ENCODE measurements around the gene ACTN1.

The ACTN1 gene

DNA sequence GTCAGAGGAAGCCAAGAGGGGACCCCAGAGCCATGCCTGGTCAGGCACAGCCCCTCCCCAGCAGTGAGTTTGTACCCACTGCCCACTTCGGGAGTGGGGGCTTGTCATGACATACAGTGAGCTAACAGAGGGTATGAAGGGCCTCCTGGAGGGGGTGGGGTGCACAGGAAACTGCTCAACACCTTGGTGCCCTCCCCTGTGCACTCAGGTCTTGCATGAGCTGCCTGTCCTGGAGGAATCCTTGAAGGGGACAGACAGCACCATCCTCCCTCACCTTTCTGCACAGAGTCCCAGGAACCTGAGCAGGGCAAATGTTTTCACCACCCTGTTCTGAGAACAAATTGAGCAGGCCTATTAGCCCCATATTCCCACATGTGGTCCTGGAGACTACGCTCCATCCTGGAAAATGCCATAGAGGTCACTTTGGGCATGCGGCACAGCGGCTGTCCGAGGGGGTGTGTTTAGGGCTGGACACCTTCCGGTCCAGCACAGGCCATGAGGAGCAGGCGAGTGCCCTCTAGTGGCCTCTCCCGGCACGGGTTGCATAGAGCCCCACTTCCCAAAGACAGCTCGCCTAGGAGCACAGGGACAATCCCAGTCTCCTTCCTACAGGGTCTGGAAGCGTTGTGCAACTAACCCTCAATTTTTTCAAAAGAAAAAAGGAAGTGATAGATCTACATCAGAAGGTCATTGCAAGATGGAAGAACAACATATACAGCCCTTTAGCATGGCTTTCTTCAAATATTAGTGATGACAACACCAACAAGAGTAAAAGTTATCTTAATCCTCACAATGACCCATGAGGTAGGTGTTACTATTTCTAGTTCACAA lies 154.4 kb downstream of the ACTN1 start (continued):
- peak; percentile 85 for TF ChIP-seq ZNF518A (tag by site-specific recombination; conservative IDR thresholded peaks at IDR 0.05; ENCODE audit: low read depth)
- TF ChIP-seq GLIS2 (tag by site-specific recombination; IDR thresholded peaks at IDR 0.05), result no peak
- TF ChIP-seq, protein P1, sequence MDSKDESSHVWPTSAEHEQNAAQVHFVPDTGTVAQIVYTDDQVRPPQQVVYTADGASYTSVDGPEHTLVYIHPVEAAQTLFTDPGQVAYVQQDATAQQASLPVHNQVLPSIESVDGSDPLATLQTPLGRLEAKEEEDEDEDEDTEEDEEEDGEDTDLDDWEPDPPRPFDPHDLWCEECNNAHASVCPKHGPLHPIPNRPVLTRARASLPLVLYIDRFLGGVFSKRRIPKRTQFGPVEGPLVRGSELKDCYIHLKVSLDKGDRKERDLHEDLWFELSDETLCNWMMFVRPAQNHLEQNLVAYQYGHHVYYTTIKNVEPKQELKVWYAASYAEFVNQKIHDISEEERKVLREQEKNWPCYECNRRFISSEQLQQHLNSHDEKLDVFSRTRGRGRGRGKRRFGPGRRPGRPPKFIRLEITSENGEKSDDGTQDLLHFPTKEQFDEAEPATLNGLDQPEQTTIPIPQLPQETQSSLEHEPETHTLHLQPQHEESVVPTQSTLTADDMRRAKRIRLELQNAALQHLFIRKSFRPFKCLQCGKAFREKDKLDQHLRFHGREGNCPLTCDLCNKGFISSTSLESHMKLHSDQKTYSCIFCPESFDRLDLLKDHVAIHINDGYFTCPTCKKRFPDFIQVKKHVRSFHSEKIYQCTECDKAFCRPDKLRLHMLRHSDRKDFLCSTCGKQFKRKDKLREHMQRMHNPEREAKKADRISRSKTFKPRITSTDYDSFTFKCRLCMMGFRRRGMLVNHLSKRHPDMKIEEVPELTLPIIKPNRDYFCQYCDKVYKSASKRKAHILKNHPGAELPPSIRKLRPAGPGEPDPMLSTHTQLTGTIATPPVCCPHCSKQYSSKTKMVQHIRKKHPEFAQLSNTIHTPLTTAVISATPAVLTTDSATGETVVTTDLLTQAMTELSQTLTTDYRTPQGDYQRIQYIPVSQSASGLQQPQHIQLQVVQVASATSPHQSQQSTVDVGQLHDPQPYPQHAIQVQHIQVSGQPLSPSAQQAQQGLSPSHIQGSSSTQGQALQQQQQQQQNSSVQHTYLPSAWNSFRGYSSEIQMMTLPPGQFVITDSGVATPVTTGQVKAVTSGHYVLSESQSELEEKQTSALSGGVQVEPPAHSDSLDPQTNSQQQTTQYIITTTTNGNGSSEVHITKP (tag by site-specific recombination; IDR thresholded peaks at IDR 0.05), result 0 out of 2 replicates have a peak, but pooled peaks have one; percentile 17
- no peak for TF ChIP-seq ZNF221 (tag by site-specific recombination; IDR thresholded peaks at IDR 0.05; ENCODE audit: borderline replicate concordance)
- no peak for TF ChIP-seq ZBTB1 (tag by site-specific recombination; IDR thresholded peaks at IDR 0.05)
- no peak for TF ChIP-seq ZNF585B (tag by site-specific recombination; IDR thresholded peaks at IDR 0.05)
- TF ChIP-seq, protein P2, sequence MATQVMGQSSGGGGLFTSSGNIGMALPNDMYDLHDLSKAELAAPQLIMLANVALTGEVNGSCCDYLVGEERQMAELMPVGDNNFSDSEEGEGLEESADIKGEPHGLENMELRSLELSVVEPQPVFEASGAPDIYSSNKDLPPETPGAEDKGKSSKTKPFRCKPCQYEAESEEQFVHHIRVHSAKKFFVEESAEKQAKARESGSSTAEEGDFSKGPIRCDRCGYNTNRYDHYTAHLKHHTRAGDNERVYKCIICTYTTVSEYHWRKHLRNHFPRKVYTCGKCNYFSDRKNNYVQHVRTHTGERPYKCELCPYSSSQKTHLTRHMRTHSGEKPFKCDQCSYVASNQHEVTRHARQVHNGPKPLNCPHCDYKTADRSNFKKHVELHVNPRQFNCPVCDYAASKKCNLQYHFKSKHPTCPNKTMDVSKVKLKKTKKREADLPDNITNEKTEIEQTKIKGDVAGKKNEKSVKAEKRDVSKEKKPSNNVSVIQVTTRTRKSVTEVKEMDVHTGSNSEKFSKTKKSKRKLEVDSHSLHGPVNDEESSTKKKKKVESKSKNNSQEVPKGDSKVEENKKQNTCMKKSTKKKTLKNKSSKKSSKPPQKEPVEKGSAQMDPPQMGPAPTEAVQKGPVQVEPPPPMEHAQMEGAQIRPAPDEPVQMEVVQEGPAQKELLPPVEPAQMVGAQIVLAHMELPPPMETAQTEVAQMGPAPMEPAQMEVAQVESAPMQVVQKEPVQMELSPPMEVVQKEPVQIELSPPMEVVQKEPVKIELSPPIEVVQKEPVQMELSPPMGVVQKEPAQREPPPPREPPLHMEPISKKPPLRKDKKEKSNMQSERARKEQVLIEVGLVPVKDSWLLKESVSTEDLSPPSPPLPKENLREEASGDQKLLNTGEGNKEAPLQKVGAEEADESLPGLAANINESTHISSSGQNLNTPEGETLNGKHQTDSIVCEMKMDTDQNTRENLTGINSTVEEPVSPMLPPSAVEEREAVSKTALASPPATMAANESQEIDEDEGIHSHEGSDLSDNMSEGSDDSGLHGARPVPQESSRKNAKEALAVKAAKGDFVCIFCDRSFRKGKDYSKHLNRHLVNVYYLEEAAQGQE (tag by site-specific recombination; IDR thresholded peaks at IDR 0.05), result peak; percentile 24; the same call in 1 of the 2 replicates
- TF ChIP-seq, protein P3, sequence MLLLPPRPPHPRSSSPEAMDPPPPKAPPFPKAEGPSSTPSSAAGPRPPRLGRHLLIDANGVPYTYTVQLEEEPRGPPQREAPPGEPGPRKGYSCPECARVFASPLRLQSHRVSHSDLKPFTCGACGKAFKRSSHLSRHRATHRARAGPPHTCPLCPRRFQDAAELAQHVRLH (tag by site-specific recombination; IDR thresholded peaks at IDR 0.05), result peak; percentile 79; the same call in 1 of the 2 replicates
- TF ChIP-seq ZNF692 (tag by site-specific recombination; IDR thresholded peaks at IDR 0.05), result peak; percentile 42; the same call in 1 of the 2 replicates
- peak; percentile 55; the same call in 1 of the 2 replicates for TF ChIP-seq KLF10 (tag by site-specific recombination; IDR thresholded peaks at IDR 0.05)
- TF ChIP-seq KLF16 (tag by site-specific recombination; IDR thresholded peaks at IDR 0.05), result 0 out of 2 replicates have a peak, but pooled peaks have one; percentile 36
- 0 out of 2 replicates have a peak, but pooled peaks have one; percentile 20 for TF ChIP-seq ZEB2 (tag by site-specific recombination; IDR thresholded peaks at IDR 0.05)
- no peak for TF ChIP-seq BCL11A (tag by site-specific recombination; IDR thresholded peaks at IDR 0.05; ENCODE audit: low read depth)
- TF ChIP-seq, protein P4, sequence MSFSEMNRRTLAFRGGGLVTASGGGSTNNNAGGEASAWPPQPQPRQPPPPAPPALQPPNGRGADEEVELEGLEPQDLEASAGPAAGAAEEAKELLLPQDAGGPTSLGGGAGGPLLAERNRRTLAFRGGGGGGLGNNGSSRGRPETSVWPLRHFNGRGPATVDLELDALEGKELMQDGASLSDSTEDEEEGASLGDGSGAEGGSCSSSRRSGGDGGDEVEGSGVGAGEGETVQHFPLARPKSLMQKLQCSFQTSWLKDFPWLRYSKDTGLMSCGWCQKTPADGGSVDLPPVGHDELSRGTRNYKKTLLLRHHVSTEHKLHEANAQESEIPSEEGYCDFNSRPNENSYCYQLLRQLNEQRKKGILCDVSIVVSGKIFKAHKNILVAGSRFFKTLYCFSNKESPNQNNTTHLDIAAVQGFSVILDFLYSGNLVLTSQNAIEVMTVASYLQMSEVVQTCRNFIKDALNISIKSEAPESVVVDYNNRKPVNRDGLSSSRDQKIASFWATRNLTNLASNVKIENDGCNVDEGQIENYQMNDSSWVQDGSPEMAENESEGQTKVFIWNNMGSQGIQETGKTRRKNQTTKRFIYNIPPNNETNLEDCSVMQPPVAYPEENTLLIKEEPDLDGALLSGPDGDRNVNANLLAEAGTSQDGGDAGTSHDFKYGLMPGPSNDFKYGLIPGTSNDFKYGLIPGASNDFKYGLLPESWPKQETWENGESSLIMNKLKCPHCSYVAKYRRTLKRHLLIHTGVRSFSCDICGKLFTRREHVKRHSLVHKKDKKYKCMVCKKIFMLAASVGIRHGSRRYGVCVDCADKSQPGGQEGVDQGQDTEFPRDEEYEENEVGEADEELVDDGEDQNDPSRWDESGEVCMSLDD (tag by site-specific recombination; IDR thresholded peaks at IDR 0.05), result peak; percentile 43; the same call in 1 of the 2 replicates
